ENCODE measurements around the gene ETFA.

Gene ETFA

GRCh38 chr15:76332796-76333195, 21.5 kb upstream of the ETFA start:
- no peaks in the 10 kb centered on the region for H3K9me3 ChIP-seq (ENCODE audit: severe bottlenecking)
- TF ChIP-seq, protein P1, sequence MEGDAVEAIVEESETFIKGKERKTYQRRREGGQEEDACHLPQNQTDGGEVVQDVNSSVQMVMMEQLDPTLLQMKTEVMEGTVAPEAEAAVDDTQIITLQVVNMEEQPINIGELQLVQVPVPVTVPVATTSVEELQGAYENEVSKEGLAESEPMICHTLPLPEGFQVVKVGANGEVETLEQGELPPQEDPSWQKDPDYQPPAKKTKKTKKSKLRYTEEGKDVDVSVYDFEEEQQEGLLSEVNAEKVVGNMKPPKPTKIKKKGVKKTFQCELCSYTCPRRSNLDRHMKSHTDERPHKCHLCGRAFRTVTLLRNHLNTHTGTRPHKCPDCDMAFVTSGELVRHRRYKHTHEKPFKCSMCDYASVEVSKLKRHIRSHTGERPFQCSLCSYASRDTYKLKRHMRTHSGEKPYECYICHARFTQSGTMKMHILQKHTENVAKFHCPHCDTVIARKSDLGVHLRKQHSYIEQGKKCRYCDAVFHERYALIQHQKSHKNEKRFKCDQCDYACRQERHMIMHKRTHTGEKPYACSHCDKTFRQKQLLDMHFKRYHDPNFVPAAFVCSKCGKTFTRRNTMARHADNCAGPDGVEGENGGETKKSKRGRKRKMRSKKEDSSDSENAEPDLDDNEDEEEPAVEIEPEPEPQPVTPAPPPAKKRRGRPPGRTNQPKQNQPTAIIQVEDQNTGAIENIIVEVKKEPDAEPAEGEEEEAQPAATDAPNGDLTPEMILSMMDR (IDR thresholded peaks at IDR 0.05; ENCODE audit: poor library complexity, severe bottlenecking) = no peak
- DNase-seq (ENCODE audit: low spot score) = no peak
- peaks cover 6% of the 10 kb centered on the region for H3K4me1 ChIP-seq (ENCODE audit: insufficient read depth, poor library complexity, severe bottlenecking)
- no peak overlapping the region for H3K4me3 ChIP-seq (ENCODE audit: severe bottlenecking)
- H3K27ac ChIP-seq (ENCODE audit: poor library complexity, severe bottlenecking) = no peak overlapping the region
- no peaks in the 10 kb centered on the region for H3K36me3 ChIP-seq (ENCODE audit: low read depth)
- ATAC-seq (ENCODE audit: low read depth) = no peak
- H3K27me3 ChIP-seq (ENCODE audit: insufficient read depth, poor library complexity, severe bottlenecking) = no peaks in the 10 kb centered on the region

GRCh38 chr15:76330080-76330680, 18.9 kb upstream of the ETFA start:
- Histone ChIP-seq H3K36me3 (ENCODE audit: low read depth) (no peaks in the 10 kb centered on the region), H3K27me3 (ENCODE audit: insufficient read depth, poor library complexity, severe bottlenecking) (no peaks in the 10 kb centered on the region), H3K4me3 (ENCODE audit: severe bottlenecking) (no peak overlapping the region), H3K4me1 (ENCODE audit: insufficient read depth, poor library complexity, severe bottlenecking) (no peaks in the 10 kb centered on the region), H3K9me3 (ENCODE audit: severe bottlenecking) (no peaks in the 10 kb centered on the region), H3K27ac (ENCODE audit: poor library complexity, severe bottlenecking) (no peak overlapping the region)
- ATAC-seq (ENCODE audit: low read depth) (peak; percentile 74), DNase-seq (ENCODE audit: low spot score) (no peak)
- TF ChIP-seq, protein P1 (IDR thresholded peaks at IDR 0.05; ENCODE audit: poor library complexity, severe bottlenecking) = peak; percentile 50

- ATAC-seq (ENCODE audit: low read depth) (peak; percentile 48; the same call in 2 of the 3 replicates), DNase-seq (ENCODE audit: low spot score) (no peak)
- H3K4me1 ChIP-seq (ENCODE audit: insufficient read depth, poor library complexity, severe bottlenecking) = no peaks in the 10 kb centered on the region
- H3K36me3 ChIP-seq (ENCODE audit: low read depth) = no peaks in the 10 kb centered on the region
- no peak overlapping the region for H3K27ac ChIP-seq (ENCODE audit: poor library complexity, severe bottlenecking)
- TF ChIP-seq, protein P1 (IDR thresholded peaks at IDR 0.05; ENCODE audit: poor library complexity, severe bottlenecking) = no peak
- no peaks in the 10 kb centered on the region for H3K27me3 ChIP-seq (ENCODE audit: insufficient read depth, poor library complexity, severe bottlenecking)
- no peaks in the 10 kb centered on the region for H3K9me3 ChIP-seq (ENCODE audit: severe bottlenecking)
- H3K4me3 ChIP-seq (ENCODE audit: severe bottlenecking) = no peak overlapping the region
Observed at GRCh38 chr15:76328958-76329357, 17.7 kb upstream of the ETFA start.

DNA sequence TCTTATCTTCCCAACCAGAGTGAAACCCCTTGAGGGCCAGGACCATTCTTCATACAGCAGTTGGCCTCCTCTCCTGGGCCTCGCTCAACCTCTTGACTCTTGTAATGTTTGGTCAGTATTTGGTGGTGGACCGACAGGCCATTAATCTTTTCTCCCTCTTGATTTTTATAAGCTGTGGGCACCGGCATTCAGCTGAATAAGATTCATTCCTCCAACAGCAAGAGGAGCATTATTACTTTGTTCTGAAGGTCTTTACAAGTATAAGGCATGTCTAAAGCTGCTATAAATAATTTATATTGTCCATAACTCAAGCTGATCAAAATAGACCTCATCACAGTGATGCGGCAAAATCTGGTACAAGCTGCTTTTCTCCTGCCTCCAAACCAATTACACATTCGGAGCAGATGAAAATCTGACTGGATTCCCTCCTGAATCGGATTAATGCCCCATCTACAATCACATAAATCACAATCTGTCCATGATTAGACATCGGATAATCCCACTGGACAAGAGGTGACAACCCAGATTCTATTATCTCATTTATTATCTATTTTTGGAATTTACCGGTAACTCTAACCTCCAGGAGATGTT, 16.9 kb upstream of the ETFA start:
- TF ChIP-seq, protein P1 (IDR thresholded peaks at IDR 0.05; ENCODE audit: poor library complexity, severe bottlenecking) = no peak
- DNase-seq (ENCODE audit: low spot score) (no peak), ATAC-seq (ENCODE audit: low read depth) (no peak)
- Histone ChIP-seq H3K9me3 (ENCODE audit: severe bottlenecking) (no peaks in the 10 kb centered on the region), H3K4me3 (ENCODE audit: severe bottlenecking) (no peak overlapping the region), H3K27me3 (ENCODE audit: insufficient read depth, poor library complexity, severe bottlenecking) (no peaks in the 10 kb centered on the region), H3K27ac (ENCODE audit: poor library complexity, severe bottlenecking) (no peak overlapping the region), H3K4me1 (ENCODE audit: insufficient read depth, poor library complexity, severe bottlenecking) (no peaks in the 10 kb centered on the region), H3K36me3 (ENCODE audit: low read depth) (no peaks in the 10 kb centered on the region)
